ENCODE results near the gene REV3L.
A peak's percentile ranks its signal among the peaks of the same experiment; 100 is the strongest.
"Not testable (repeated sequence)": the region's sequence is repeated elsewhere in the genome, so short reads cannot be mapped to it uniquely, and the experiment has no call there.

Gene REV3L

DNA sequence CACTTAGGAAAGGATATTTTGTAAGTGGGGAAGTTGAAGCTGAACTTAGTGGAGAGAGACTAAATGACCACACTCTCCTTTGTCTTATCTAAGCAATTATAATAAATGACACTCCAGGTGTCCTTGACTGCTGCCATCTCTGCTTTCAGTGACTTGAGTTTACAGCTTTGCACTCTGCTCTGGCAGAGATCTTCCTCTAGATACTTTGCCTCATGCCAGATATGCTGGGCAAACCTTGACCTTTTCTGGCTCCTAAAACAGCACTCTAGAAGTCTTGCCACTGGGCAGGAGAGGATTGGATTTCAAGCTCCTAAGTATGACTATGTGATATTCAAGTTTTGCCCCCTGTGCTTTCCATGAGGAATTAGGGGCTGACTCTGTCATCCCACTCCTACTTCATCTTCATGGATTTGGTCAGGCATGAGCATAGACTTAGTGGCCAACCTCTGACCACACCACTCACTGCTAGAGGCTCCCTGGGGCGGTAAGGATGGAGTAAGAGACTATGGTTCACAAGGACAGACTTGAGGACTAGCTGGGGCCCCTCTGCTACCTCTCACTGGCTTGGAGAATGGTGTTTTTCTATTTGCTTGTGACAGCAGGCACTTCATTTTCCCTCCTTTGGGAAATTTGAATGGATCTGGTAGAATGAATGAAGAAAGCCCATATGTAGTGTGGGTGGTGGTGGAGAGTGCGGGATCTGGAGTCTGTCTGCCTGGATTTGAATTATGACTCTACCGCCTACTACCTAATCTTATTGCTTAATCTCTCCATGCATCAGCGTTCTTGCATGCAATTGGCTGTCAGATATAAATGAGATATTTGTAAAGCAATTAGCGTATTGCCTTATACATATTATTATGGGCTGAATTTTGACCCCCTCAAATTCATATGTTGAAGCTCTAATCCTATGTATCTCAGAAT is 191.4 kb downstream of the REV3L start:
- DNase-seq, result no peak

DNA sequence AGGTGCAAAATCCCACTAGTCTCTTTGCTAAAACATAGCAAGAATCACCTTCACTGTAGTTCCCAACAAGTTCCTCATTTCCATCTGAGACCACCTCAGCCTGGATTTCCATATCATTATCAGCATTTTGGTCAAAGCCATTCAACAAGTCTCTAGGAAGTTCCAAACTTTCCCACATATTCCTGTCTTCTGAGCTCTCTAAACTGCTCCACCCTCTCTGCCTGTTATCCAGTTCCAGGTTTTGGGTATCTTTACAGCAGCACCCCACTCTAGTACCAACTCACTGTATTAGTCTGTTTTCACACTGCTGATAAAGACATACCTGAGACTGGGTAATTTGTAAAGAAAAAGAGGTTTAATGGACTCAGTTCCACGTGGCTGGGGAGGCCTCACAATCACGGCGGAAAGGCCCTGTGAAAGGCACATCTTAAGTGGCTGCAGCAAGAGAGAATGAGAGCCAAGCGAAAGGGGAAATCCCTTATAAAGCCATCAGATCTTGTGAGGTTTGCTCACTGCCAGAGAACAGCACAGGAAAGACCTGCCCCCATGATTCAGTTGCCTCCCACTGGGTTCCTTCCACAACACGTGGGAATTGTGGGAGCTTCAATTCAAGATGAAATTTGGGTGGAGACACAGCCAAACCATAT is 192.2 kb downstream of the REV3L start:
- peak; percentile 20 for DNase-seq

DNA sequence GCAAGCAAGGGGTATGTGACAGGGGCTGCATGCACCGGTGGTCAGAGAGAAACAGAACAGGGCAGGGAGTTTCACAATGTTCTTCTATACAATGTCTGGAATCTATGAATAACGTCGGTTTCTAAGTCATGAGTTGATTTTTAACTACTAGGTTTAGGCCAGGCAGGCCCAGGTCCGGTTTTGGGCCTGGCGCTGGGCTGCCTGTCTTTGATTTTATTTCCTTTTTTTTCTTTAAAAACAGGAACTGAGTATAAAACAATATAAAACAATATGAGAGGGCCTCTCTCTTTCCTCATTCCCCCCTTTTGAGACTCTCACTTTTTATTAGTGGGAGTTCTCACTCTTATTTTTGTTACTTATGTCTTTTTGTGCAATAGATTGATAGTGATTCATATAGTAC is 198.7 kb downstream of the REV3L start:
- DNase-seq, result not testable (repeated sequence)

DNA sequence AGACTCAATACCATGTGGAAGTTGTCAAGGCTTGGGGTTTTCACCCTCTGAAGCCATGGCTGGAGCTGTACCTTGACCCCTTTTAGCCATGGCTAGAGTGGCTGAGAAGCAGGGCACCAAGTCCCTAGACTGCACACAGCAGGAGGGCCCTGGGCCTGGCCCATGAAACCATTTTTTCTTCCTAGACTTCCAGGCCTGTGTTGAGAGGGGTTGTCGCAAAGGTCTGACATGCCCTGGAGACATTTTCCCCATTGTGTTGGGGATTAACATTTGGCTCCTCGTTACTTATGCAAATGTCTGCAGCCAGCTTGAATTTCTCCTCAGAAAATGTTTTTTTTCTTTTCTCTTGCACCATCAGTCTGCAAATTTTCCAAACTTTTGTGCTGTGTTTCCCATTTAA is 199.3 kb downstream of the REV3L start:
- no peak for DNase-seq

DNA sequence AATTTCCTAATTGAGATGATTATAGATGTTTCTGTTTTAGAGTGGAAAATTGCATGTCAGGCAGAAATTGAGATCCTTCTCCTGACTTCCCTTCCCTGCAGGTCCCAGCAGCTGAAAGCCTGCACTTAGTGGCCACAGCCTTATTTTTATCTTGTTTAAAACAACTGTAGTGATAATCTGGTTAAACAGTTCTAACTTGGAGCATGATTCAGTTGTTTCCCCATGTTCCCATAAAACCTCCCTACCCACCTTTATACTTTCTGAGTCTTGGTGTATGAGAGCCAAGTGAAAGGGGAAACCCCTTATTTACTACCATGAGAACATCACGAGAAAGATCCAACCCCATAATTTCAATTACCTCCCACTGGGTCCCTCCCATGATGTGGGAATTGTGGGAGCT is 200.5 kb downstream of the REV3L start:
- DNase-seq, result no peak

DNA sequence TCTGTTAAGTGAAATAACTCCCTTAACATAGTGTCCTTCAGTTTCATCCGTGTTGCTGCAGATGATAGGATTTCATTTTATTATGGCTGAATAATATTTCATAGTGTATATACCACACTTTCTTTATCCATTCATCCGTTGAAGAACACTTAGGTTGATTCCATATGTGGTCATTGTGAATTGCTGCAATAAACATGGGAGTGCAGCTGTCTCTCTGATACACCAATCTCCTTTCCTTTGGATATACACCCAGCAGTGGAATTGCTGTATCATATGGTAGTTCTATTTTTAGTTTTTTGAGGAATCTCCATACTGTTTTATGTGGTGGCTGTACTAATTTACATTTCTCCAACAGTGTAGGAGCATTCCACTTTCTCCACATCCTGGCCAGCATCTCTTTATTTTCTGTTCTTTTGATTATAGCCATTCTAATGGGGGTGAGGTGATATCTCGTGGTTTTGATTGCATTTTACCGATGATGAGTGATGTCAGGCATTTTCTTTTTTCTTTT is 202.5 kb downstream of the REV3L start:
- DNase-seq, result peak; percentile 52

DNA sequence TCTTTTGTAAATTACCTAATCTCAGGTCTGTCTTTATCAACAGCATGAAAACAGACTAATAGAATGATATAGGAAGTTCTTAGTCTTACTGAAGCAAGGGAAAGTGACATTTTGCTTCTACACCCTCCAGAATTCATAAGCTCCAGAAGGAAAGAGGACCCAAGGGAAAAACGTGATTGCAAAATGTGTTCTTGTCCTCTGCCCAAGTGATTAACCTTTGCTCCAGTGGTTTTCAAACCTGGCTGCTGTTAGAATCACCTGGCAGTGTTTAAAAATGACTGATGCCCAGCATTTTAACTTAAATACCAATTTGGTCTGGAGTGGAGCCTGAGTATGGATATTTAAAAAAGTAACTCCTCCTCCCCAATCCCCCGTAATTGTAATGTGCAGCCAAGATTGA is 204.3 kb downstream of the REV3L start:
- no peak for DNase-seq

DNA sequence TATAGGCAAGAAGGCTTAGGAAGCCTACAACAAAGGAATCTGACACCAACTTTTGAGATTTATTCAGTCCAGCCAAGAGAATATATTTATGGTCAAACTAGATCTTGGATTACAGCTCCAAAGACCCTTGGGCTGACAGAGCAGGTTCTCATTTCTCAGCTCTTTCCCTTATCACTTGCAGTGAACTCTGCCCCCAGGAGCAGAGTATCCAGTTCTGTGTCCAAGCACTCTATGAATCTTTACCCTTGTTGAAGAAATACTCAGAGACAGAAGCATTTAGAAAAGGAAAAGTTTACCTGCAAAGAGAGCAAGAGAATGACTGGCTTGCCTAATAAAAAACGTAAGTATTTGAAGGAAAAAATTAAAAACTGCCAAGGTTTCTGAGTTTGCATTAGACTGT is 205.2 kb downstream of the REV3L start:
- DNase-seq, result no peak

DNA sequence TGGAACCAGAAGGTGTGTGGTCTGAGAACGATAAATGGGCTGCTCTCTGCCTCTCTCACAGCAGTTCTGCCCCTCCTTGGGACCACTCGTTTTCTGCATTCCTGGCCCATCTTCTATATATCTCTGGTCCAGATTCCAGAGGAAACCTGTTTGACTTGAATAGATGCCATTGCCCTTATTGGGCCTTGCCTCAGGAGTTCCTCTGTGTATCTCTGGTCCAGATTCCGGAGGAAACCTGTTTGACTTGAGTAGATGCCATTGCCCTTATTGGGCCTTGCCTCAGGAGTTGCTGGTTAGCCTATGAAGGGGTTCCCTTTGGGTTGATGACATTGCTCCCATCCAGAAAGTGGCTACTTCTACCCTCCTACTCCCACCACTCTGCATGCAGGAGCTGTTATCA is 206.3 kb downstream of the REV3L start:
- no peak for DNase-seq

DNA sequence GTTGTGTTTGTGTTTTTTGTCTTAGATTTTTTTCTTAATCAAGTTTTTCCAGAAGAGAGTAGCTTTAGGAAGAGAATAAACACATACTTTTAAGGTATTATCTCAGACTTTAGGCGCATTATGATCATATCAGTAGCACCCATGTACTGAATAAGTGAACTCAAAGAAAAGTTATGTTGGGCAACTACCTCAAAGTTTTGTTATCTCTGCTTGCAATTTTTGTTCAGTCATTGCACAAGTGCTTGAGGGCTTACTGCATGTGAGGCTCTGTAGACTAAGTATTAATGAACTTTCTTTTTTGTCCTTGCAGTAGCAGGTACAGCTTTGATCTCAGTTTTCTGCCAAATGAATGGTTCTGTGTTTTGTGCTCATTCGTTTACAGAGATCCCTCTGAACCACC is 206.7 kb downstream of the REV3L start:
- no peak for DNase-seq

DNA sequence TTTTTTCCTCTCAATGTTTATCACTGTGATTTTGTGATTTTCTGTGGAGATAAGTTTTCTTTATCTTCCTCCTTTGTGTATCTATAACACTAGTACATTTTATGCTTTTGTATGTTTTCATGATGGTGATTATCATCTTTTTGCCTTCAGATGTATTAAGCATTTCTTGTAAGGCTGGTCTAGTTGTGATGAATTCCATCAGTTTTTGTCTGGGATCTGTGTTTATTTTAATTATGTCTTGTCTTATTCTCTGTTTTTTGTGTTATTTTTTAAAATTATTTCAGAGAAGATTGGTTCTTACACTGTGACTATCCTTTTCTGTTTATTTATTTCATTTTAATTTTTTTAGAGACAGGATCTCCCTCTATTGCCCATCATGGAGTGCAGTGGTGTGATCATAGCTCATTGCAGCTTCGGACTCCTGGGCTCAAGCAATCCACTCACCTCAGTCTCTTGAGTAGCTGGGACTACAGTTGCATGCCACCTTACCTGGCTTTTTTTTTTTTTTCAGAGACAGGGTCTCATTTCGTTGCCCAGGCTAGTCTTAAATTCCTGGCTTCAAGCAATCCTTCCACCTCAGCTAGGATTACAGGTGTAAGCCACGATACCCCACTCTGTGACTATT is 208.3 kb downstream of the REV3L start:
- DNase-seq, result no peak

DNA sequence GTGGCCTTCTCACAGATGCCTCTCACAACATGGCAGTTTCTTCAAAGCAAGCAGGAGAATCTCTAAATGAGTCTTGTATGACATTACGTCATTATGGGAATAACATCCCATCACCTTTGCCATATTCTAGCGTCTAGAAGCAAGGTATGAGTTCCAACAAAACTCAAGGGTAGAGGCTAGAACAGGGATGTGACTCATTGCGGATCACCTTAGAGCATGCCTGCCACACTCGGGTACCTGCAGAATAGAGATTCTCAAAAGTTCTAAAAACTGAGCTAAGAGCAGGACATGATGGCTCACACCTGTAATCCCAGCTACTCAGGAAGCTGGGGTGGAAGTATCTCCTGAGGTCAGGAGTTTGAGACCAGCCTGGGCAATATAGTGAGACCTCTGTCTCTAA is 212.9 kb downstream of the REV3L start:
- no peak for DNase-seq

DNA sequence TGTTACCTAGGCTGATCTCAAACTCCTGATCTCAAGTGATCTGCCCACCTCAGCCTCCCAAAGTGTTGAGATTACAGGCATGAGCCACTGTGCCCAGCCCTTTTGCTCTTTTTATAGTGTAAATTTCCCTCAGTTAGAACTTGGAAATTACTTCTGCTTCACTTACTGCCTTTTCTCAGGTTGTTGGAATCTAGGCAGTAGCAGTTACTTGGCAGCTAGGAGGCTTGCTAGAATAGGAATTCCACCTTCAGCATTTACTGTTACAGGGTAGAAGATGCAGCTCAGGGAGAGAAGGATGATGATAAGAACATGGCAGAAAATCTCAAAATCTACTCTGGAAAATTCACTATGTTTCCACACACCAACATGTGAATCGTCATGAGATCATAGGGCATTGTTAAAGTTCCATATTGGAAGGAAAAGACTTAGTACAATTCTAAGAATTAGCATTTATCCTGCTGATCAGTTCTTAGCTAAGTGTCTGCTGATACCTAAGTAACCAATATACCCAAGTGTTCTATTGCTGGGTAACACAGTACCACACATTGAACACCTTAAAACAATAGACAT is 213.5 kb downstream of the REV3L start:
- no peak for DNase-seq

DNA sequence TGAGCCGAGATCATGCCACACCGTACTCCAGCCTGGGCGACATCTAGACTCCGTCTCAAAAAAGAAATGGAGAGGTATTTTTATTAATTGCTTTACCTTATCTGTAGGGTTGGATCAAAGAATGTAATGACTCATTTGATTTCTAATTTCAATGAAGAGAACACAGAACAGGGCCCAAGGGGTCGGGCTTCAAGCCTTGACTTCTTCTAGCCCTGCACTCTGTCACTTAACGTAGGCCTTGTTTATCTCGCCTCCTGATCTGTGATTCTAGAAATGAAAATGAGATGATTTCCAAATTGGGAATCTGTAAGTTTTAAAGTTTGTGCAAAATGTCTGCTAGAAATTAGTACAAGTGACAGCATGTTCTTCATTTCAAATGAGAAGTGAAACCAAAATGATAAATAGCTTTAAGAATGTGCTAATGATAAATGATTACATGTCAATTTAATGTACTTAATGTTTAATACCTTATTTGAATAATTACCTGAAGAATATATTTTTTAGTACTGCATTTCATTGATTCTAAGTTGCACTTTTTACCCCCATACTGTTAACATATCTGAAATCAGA is 215.2 kb downstream of the REV3L start:
- DNase-seq, result no peak

DNA sequence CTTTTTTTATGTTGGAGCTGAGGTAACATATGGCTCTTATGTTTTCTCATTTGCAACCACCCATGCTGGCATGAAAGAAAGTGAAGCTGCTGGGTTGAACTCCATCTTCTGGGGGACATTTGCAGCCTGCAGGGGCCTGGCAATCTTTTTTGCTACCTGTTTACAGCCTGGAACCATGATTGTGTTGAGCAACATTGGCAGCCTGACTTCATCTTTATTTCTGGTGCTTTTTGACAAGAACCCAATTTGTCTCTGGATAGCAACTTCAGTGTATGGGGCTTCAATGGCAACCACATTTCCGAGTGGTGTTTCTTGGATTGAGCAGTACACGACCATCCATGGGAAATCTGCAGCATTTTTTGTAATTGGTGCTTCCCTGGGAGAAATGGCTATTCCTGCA is 216.7 kb downstream of the REV3L start:
- no peak for DNase-seq

DNA sequence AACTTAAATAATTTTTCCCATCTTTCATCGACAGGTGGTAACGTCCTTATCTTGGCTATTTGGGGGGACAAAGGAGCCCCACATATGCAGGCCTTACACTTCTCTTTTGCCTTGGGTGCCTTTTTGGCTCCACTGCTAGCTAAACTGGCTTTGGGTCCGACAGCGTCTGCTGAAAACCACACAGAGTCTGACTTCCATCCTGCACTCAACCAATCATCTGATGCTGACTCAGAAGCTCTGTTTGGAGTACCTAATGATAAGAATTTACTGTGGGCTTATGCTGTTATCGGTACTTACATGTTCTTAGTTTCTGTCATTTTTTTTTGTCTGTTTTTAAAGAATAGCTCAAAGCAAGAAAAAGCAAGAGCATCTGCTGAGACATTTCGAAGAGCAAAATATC is 217.2 kb downstream of the REV3L start:
- no peak for DNase-seq

DNA sequence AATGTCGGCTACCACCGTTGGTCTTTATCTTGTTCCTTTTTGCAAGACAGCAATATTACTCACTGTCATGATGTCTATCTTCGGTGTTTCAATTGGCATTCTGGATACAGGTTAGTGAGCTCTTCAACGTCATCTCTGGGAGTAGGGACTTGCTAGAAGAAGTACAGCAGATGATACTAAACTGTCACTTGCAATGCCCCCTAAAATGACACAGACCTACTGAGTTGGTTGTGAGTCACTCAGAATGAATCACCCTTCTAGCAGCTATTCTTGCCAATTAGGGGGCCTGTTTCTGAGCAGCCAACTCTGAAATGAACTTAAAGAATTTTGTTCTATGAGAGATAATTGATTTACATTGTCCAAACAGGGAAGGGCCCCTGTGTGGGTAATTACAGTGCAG is 219.2 kb downstream of the REV3L start:
- DNase-seq, result peak; percentile 83

DNA sequence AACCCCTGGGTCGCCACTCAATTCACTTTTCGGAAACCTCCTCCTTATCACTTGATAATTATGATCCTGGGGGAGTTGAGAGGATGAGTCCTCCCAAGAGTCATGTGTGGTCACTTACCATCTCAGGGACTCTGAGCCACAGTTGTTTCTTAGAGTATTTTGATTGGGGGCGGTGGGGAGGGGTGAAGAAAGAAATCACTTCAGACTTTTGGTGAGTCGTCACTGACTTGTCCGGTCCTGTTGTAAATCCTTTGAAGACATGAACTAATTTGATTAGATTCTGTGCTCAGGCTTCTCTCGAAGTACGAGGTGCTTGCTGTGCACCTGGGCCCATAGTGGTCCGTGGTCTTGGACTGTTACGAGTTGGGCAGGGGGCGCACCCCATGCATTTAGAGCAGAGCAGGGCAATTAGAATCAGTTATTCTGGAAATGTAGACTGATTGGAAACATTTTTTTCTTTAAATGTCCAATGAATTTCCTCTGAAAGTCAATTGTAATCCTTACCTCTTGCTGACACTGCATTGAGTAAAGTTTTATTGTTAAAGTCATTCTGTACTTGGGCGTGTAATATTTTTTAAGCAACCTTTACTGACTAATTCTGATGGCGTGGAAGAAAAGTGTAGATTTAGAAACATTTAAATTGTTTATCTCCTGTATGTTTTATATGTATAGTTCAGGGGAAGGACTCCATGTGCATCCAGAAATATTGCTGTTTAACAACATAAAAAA is 222.3 kb downstream of the REV3L start:
- peak; percentile 45 for DNase-seq

DNA sequence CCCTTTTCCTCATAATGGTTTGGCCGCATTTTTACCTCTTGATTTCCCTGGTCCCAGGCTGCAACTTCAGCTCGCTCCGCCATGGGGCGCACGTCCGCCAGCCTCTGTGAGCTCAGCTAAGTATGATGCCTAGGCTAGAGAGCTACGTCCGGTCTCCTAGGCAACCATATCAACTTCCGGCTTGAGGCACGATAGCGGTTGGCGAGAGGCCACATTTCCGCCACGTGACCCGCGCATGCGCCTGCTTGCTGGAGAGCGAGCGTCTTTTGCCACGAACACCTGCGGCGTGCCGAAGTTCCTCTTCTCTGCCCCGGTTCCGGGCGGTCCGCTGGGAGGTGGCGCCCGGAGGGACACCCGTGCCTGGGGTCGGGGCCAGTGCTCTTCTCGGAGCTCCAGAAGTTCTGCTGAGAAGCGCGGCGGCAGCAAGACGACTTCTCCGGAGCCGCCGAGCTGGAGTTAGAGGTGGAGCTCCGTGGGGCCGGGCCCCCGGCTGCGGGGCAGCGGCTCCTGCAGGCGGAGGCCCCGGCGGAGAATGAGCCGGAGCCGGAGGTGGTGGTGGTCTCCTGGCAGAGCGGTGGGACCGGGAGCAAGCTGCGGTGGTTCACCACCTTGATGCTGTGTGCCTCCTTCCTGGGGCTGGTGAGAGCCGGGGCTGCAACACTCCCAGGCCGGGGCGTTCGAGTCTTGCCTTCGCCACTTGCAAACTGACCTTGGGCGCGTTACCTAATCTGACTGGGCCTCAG is 223.8 kb downstream of the REV3L start:
- peak; percentile 99 for DNase-seq

DNA sequence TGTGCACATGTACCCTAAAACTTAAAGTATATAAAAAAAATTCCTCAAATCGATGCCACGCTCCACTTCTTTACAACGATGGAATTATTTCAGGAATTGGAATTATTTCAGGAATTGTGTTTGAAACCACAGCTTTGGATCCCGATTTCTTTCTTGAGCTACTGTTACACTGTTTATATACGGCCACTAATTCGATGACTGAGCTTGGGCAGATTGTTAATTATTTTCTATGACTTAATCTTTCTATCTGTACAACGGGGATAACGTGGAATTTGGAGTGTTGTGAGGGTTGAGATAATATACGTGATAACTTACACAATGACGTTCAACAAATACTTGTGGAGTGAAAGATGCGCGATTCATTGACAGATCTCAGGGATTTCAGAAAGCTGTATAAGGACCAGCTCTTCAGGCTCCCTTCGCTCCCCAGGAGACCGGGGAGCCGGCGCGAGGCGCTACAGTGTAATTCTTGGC is 224.4 kb downstream of the REV3L start:
- DNase-seq, result peak; percentile 67

DNA sequence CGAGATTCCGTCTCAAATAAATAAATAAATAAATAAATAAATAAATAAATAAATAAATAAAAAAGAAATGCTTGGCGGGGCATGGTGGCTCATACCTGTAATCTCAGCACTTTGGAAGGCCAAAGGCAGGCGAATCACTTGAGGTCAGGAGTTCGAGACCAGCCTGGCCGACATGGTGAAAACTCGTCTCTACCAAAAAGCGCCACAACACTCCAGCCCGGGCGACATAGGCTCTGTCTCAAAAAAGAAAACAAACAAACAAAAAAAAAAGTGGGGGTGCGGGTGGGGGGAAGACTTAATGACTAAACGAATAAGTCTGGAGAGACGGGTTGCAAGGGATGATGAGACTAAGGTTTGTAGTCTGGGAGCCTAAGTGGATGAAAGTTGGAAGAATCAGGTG is 225.0 kb downstream of the REV3L start:
- DNase-seq, result no peak

Data from fibroblast of skin of right biceps (primary cell).